MV-4-11 (cell line): Measurements from ENCODE around the gene NFATC2.

Experiments used
- DNase-seq: peaks from one replicate; lab custom pipeline; 2025; lab: John Stamatoyannopoulos, UW

NFATC2 gene

GRCh38 chr20:51513545-51513944 is 29.0 kb downstream of the NFATC2 start:
- DNase-seq = no peak

GRCh38 chr20:51512645-51513044 is 29.9 kb downstream of the NFATC2 start:
- DNase-seq = no peak

- no peak for DNase-seq
Measured at GRCh38 chr20:51511861-51512619, 30.5 kb downstream of the NFATC2 start.

GRCh38 chr20:51510936-51511605 is 31.4 kb downstream of the NFATC2 start:
- no peak for DNase-seq

- no peak for DNase-seq
Measured at GRCh38 chr20:51510169-51510568, 32.4 kb downstream of the NFATC2 start.

GRCh38 chr20:51509208-51509607 is 33.3 kb downstream of the NFATC2 start:
- no peak for DNase-seq

GRCh38 chr20:51508780-51509179 is 33.7 kb downstream of the NFATC2 start:
- no peak for DNase-seq

GRCh38 chr20:51508158-51508557 is 34.4 kb downstream of the NFATC2 start:
- no peak for DNase-seq

- no peak for DNase-seq
Measured at GRCh38 chr20:51507216-51508036, 35.1 kb downstream of the NFATC2 start.

- DNase-seq = no peak
Measured at GRCh38 chr20:51506527-51507215, 35.8 kb downstream of the NFATC2 start.

- peak; percentile 71 for DNase-seq
Measured at GRCh38 chr20:51505566-51505965, 37.0 kb downstream of the NFATC2 start.

GRCh38 chr20:51503376-51503775 is 39.1 kb downstream of the NFATC2 start:
- no peak for DNase-seq

GRCh38 chr20:51500936-51501335 is 41.6 kb downstream of the NFATC2 start:
- DNase-seq = no peak

GRCh38 chr20:51500311-51500710 is 42.2 kb downstream of the NFATC2 start:
- DNase-seq = peak; percentile 83

- DNase-seq = no peak
Measured at GRCh38 chr20:51498765-51499540, 43.6 kb downstream of the NFATC2 start.

GRCh38 chr20:51497542-51498467 is 44.7 kb downstream of the NFATC2 start:
- peak; percentile 52 for DNase-seq

- DNase-seq = no peak
Measured at GRCh38 chr20:51496964-51497363, 45.6 kb downstream of the NFATC2 start.

GRCh38 chr20:51495921-51496545 is 46.5 kb downstream of the NFATC2 start:
- DNase-seq = peak; percentile 52

- no peak for DNase-seq
Measured at GRCh38 chr20:51495291-51495690, 47.2 kb downstream of the NFATC2 start.
